DOHH2 (cell line): Measurements from ENCODE around the gene TPMT.

ENCODE experiments used
- H3F3A ChIP-seq: fragments of 200-600 bp; sonication (generic), shearing (Covaris generic); 2 replicates; pipeline ENCODE4 v1.6.0; 2016; ENCODE audit warnings: antibody characterized with exemption, mild to moderate bottlenecking; ENCODE audit not compliant: control insufficient read depth, insufficient read depth
- H3K27ac ChIP-seq: fragments of 200-600 bp; sonication (generic); 2 replicates; pipeline ENCODE4 v1.5.1; 2014; ENCODE audit warnings: low read depth, mild to moderate bottlenecking, low read length, moderate library complexity
- H3K27me3 ChIP-seq: fragments of 200-600 bp; sonication (generic); 2 replicates; pipeline ENCODE4 v1.6.1; 2014; ENCODE audit warnings: mild to moderate bottlenecking, low read length, mixed read lengths; ENCODE audit not compliant: control insufficient read depth
- H3K36me3 ChIP-seq: fragments of 200-600 bp; sonication (generic); 2 replicates; pipeline ENCODE4 v1.6.1; 2014; ENCODE audit warnings: mild to moderate bottlenecking, low read length, moderate library complexity, mixed read lengths; ENCODE audit not compliant: control insufficient read depth
- H3K4me1 ChIP-seq: fragments of 200-600 bp; sonication (generic); 2 replicates; pipeline ENCODE4 v1.6.1; 2014; ENCODE audit warnings: mild to moderate bottlenecking, low read length, mixed read lengths; ENCODE audit not compliant: control insufficient read depth
- H3K4me2 ChIP-seq: fragments of 200-600 bp; sonication (generic); 2 replicates; pipeline ENCODE4 v1.6.0; 2014; ENCODE audit warnings: mild to moderate bottlenecking, low read length, moderate library complexity
- H3K4me3 ChIP-seq: fragments of 200-600 bp; sonication (generic); 2 replicates; pipeline ENCODE4 v1.5.1; 2014; ENCODE audit warnings: mild to moderate bottlenecking, low read length, mixed read lengths
- H3K79me2 ChIP-seq: fragments of 200-600 bp; sonication (generic); 2 replicates; pipeline ENCODE4 v1.6.1; 2014; ENCODE audit warnings: mild to moderate bottlenecking, low read length, mixed read lengths; ENCODE audit not compliant: control insufficient read depth
- H3K9me2 ChIP-seq: fragments of 200-600 bp; sonication (generic); replicated peaks from 2 replicates; pipeline ENCODE4 v1.6.1; 2014; ENCODE audit warnings: mild to moderate bottlenecking, low read length, mixed read lengths; ENCODE audit not compliant: control insufficient read depth
- H3K9me3 ChIP-seq: fragments of 200-600 bp; sonication (generic); 2 replicates; pipeline ENCODE4 v1.6.1; 2014; ENCODE audit warnings: antibody characterized with exemption, low read length, mixed read lengths; ENCODE audit not compliant: control insufficient read depth, insufficient read depth
- H4K20me1 ChIP-seq: fragments of 200-600 bp; sonication (generic); 2 replicates; pipeline ENCODE4 v1.6.0; 2014; ENCODE audit warnings: low read depth, mild to moderate bottlenecking, antibody characterized with exemption, low read length, moderate library complexity; ENCODE audit not compliant: control insufficient read depth, insufficient read depth
- EZH2phosphoT487 ChIP-seq: fragments of 200-600 bp; sonication (generic); IDR thresholded peaks from 2 replicates; pipeline ENCODE4 v1.6.1; 2017; ENCODE audit warnings: borderline replicate concordance, mild to moderate bottlenecking, antibody characterized with exemption, low read length, moderate library complexity, mixed read lengths
- TF ChIP-seq, protein P1 (sequence below): fragments of 200-600 bp; sonication (generic); IDR thresholded peaks from one replicate; pipeline ENCODE4 v1.5.1; 2014; ENCODE audit warnings: antibody characterized with exemption, mild to moderate bottlenecking, low read depth, low read length; ENCODE audit not compliant: poor library complexity, severe bottlenecking

TPMT gene

DNA sequence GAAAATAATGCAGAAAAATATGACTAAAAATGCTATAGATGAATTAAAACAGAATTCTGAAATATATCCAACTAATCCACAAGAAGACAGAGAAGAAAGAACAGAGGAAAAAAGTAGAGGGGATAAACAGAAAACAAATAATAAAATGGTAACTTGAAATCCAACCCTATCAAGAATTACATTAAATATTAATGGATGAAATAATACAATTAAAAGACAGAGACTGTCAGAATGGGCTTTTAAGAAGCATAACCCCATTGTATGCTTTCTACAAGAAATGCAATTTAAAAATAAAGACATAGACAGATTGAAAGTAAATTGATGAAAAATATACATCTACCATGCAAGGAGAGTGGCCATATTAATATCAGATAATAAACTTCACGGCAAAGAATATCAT is 47.8 kb downstream of the TPMT start:
- no peaks in the 10 kb centered on the region for H3K27me3 ChIP-seq
- no peak overlapping the region for H3K27ac ChIP-seq
- no peaks in the 10 kb centered on the region for H3K4me1 ChIP-seq
- no peak for TF ChIP-seq EZH2phosphoT487
- TF ChIP-seq, protein P1, sequence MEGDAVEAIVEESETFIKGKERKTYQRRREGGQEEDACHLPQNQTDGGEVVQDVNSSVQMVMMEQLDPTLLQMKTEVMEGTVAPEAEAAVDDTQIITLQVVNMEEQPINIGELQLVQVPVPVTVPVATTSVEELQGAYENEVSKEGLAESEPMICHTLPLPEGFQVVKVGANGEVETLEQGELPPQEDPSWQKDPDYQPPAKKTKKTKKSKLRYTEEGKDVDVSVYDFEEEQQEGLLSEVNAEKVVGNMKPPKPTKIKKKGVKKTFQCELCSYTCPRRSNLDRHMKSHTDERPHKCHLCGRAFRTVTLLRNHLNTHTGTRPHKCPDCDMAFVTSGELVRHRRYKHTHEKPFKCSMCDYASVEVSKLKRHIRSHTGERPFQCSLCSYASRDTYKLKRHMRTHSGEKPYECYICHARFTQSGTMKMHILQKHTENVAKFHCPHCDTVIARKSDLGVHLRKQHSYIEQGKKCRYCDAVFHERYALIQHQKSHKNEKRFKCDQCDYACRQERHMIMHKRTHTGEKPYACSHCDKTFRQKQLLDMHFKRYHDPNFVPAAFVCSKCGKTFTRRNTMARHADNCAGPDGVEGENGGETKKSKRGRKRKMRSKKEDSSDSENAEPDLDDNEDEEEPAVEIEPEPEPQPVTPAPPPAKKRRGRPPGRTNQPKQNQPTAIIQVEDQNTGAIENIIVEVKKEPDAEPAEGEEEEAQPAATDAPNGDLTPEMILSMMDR: no peak
- no peaks in the 10 kb centered on the region for H3K36me3 ChIP-seq
- no peaks in the 10 kb centered on the region; the same call in 1 of the 2 replicates for H3K9me2 ChIP-seq
- no peaks in the 10 kb centered on the region for H3K79me2 ChIP-seq
- H3F3A ChIP-seq: no peaks in the 10 kb centered on the region
- H3K4me3 ChIP-seq: no peak overlapping the region
- H3K9me3 ChIP-seq: no peaks in the 10 kb centered on the region
- no peaks in the 10 kb centered on the region for H4K20me1 ChIP-seq
- H3K4me2 ChIP-seq: no peak overlapping the region

DNA sequence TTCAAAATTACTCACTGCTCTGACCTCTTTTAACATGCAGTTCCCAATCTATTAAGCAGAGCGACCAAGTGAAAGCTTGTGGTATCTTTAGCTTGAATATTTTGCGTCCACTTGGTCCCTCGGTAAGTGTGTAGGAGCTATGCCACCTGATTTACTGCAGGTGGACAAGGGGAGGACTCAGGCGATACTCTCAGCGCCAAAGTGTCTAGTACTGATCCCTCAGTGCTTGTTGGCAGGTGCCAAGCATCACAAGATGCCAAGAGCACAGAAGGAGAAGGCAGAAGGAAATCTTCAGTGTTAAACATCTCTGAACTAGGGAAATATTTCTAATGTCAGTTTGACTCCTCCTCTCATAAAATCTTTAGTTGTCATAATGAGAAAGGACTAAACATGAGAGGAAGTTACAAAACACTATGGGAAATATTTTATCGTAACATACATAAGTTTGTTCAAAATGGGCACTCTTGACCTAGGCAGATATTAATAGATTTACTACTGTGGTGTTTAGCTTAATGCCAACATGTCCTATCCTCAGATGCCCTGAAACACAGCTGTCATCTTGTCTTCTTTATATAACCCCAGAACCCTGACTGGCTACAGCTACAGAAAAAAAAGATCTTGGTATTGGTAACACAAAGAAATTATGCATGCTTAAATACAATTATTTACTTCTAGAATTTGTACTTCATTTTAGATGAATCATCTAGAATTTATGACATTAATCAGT is 51.9 kb downstream of the TPMT start:
- no peak for TF ChIP-seq EZH2phosphoT487
- TF ChIP-seq, protein P1: no peak
- H3K27ac ChIP-seq: no peak overlapping the region
- no peaks in the 10 kb centered on the region; the same call in 1 of the 2 replicates for H3K9me2 ChIP-seq
- no peaks in the 10 kb centered on the region for H3K36me3 ChIP-seq
- no peaks in the 10 kb centered on the region for H3K4me1 ChIP-seq
- H3K4me3 ChIP-seq: no peak overlapping the region
- no peaks in the 10 kb centered on the region for H4K20me1 ChIP-seq
- H3K79me2 ChIP-seq: no peaks in the 10 kb centered on the region
- no peaks in the 10 kb centered on the region for H3F3A ChIP-seq
- no peaks in the 10 kb centered on the region for H3K9me3 ChIP-seq
- no peaks in the 10 kb centered on the region for H3K27me3 ChIP-seq
- no peak overlapping the region for H3K4me2 ChIP-seq

DNA sequence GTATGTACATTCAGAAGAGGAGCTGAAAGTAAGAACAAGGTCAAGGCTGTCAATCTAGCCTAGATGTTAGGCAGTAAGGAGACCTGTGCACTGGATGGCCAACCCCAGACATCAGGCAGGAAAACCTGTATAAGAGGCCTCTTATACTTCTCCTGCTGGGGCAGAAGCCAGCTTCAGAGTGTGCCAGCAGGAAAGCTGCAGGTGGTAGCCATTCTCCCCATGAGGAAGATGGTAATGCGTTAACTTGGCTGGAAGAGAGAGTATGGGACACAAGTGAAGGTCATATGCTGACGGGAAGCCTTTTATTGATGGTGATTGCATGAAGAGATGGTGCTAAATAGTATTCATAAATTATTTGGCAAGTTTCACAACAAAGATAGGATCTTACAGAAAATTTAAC is 53.0 kb downstream of the TPMT start:
- H3K9me3 ChIP-seq: no peaks in the 10 kb centered on the region
- no peaks in the 10 kb centered on the region for H3K79me2 ChIP-seq
- H3K4me1 ChIP-seq: no peaks in the 10 kb centered on the region
- H3K27me3 ChIP-seq: no peaks in the 10 kb centered on the region
- no peak overlapping the region for H3K4me3 ChIP-seq
- no peak overlapping the region for H3K27ac ChIP-seq
- H4K20me1 ChIP-seq: no peaks in the 10 kb centered on the region
- TF ChIP-seq, protein P1: no peak
- no peak for TF ChIP-seq EZH2phosphoT487
- H3F3A ChIP-seq: no peaks in the 10 kb centered on the region
- H3K36me3 ChIP-seq: no peaks in the 10 kb centered on the region
- no peak overlapping the region for H3K4me2 ChIP-seq
- no peaks in the 10 kb centered on the region; the same call in 1 of the 2 replicates for H3K9me2 ChIP-seq
